ENCODE data around the gene PLPPR4.
"Not testable (repeated sequence)": the region's sequence is repeated elsewhere in the genome, so short reads cannot be mapped to it uniquely, and the experiment has no call there.

The PLPPR4 gene

GRCh38 chr1:99264201-99265021, at the start of gene PLPPR4:
Gene PLPPR4 (plus strand): TSS chr1:99264492. CDS start chr1:99264594, 102 bp downstream.
- DNase-seq = no peak

DNA sequence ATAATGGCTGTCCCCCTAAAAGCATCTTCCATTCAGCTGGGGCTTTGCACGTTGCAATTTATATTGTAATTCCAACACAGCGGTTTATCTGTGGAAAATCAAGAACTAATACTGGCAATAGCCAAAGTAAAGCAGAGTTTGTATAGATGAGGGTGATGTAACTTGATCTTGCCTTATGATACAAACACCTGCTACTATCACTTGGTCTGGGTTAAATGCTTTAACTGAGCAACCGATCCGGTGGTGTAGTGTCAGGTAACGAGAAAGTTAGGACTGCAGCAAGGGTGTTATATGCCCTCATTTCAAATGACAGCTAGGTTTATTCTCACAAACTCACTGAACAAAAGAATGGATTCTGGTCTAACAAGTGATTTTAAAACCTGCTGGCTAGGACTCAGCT, 47.3 kb upstream of the PLPPR4 start:
- no peak for DNase-seq

- no peak for DNase-seq
These were observed 46.7 kb upstream of the PLPPR4 start for GRCh38 chr1:99217599-99217998.

DNA sequence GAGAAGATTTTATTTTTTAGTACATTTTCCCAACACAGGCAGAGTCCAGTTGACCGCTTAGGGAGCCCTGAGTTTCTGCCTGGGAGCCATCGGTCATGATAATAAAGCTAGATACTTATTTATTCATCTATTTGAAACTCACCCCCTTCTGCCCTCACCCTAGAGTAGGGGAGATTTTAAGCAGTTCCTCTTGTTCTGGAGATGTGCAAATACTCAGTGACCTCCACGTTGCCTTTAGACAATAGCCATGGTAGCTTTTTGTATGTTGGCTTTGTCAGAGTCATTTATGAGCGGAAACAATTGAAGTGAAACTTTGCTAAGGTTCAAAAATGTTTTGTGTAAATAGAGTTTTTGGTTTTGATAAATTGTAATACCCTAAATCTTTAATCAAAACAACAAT, 45.7 kb upstream of the PLPPR4 start:
- no peak for DNase-seq

- no peak for DNase-seq
These were observed 45.3 kb upstream of the PLPPR4 start for GRCh38 chr1:99218999-99219398.

DNA sequence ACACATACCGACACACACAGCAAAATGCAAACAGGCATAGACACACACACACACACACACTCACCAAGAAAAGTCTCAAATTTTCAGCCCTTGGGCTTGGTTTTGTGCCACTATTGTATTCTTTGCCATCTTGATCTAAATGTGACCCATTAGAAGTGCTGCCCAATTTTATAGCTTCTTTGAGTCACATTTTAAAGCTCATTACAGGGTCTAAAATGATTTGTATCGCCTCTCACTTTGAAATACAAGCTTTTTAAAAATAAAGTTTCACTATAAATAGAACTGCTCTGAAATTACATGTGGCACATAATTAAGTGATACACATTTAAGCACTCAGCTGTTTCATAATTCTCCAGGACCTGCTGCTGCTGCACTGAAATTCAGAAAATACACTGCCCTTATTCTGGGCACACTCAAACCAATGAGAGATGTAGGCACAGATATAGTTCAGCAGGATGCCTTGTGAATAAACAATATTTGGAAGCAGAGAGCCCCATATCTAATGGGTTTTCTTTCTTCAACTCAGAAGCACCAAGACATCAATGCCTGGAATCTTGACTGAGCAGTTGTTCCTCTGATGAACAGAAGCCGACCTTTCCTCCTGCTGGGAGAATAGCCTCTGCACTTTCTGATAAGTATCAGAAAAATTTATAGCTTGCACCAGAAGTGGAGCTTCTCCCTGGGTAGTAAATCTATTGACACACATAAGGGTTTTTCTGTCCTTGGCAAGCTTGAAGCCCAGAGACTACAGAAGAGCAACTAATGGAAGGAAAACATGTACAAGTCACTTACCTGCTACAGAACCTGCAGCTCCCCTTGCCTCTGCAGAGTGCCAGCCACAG, 37.0 kb upstream of the PLPPR4 start:
- DNase-seq = no peak

GRCh38 chr1:99228153-99228552, 36.1 kb upstream of the PLPPR4 start:
- no peak for DNase-seq

- DNase-seq = no peak
These were observed 35.2 kb upstream of the PLPPR4 start for GRCh38 chr1:99229122-99229521.

GRCh38 chr1:99230695-99231094, 33.6 kb upstream of the PLPPR4 start:
- DNase-seq = no peak

- DNase-seq = no peak
These were observed 32.1 kb upstream of the PLPPR4 start for GRCh38 chr1:99232172-99232571.

GRCh38 chr1:99233446-99233845, 30.8 kb upstream of the PLPPR4 start:
- no peak for DNase-seq

- no peak for DNase-seq
These were observed 27.5 kb upstream of the PLPPR4 start for GRCh38 chr1:99236756-99237155.

DNA sequence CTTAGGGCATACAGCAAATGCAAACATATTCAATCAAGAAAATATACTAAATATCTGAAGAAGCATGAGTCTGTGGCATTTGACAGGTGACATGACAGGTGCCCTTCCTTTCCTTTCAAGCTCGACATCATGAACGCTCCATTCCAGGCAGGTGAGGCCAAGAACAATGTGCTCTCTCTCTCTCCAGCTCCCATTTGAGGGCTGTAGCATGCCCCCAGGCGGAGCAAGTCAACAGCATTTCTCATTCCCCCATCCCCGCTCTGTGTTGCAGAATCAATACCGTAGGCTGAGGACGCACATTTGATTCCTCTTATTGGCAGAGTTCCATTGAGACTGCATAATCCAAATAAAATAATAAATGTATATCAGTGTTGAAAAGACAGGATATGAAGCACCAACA, 24.6 kb upstream of the PLPPR4 start:
- DNase-seq = no peak

DNA sequence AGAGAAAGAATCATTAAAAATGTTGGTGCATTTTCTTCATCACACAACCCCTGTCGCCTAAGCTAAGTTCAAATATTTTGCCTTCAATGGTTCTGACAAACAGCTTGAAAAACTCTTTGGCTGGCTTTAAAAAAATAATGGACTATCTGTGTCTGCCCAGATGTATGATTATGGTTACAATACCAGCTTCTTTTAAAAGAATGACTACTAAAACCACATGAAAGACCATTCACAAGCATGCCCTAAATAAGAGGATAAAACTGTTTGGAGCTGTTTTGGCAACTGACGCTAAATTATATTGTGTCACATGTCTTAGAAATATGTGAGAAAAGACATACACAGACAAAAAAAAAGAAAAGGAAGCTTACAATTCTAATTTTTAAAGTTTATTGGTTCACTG, 23.7 kb upstream of the PLPPR4 start:
- no peak for DNase-seq

DNA sequence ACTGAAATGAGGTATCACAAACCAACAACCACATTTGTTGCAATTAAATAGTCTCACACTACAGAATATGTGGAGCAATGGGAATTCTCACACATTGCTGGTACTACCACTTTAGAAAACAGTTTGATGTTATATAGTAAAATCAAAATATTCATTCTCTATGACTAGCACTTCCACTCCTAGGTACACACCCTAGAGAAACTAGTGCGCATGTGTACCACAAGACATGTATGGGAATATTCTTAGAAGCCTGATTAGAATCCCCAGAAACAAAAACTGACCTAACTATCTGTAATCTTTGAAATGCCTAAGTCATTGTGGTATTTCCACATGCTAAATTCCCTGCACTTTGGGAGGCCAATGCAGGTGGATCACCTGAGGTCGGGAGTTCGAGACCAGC, 18.1 kb upstream of the PLPPR4 start:
- DNase-seq = no peak

DNA sequence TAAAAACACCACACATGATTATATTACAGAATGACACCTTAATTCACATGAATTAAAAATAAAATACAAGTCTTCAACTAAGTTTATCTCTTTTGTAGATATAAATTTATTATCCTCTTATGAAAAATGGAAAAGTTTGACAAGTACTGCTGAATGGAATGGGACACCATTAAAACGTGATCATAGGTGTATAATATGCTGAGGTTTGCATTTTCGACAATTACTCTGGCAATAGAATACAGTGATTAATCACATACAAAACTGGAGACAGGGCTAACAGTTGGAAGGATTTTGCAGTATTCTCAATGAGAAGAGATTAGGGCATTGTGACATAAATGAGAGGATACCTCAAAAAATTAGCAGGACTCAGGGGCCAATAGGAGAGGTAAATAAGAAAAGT, 17.1 kb upstream of the PLPPR4 start:
- DNase-seq = no peak

GRCh38 chr1:99250728-99251127, 13.6 kb upstream of the PLPPR4 start:
- no peak for DNase-seq

GRCh38 chr1:99251308-99251707, 13.0 kb upstream of the PLPPR4 start:
- DNase-seq = no peak

GRCh38 chr1:99252630-99253029, 11.7 kb upstream of the PLPPR4 start:
- DNase-seq = no peak

GRCh38 chr1:99260402-99260801, 3.9 kb upstream of the PLPPR4 start:
- not testable (repeated sequence) for DNase-seq

- DNase-seq = no peak
These were observed 832 bp downstream of the PLPPR4 start for GRCh38 chr1:99265124-99265523.

GRCh38 chr1:99266726-99267125, 2.4 kb downstream of the PLPPR4 start:
- DNase-seq = no peak

DNA sequence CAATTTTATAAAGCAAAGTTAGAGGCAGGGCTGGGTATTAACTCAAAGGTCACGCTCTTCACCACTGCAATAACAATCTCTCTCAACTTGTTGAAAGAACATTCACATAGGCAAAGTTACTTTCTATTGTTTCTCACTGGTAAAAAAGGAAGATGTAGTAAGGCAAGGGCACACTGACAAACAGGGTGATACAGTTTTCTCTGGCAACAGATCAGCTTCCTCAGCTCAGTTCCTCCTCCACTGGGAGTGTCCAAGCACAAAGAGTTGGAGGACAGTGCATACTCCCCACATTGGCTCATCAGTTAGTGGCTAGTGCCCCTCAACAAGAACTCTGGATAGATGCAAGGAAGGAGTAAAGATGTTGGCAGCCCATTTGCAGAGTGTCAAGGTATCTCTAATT, 3.7 kb downstream of the PLPPR4 start:
- no peak for DNase-seq

DNA sequence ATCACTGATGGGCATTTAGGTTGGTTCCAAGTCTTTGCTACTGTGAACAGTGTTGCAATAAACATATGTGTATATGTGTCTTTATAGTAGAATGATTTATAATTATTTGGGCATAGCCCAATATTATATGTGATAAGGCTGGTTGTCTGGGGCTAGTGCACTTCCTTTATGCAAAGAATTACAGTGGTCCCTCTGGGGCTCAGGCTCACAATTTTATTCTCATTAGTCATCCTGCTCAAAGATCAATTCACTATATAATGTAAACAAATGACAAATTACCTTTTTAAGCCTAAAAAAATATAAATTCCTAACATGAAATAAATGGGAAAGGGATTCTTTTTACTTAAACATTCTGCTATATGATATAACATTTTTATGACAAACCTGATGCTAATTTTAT, 5.0 kb downstream of the PLPPR4 start:
- DNase-seq = no peak
